Renal cortical epithelial cell (primary cell): ENCODE data around the gene LYST. TPM values are rescaled to one million over a fixed set of nuclear protein-coding genes. Genes with fewer than 3 reads are reported as not detected.
"Not testable (repeated sequence)": the region's sequence is repeated elsewhere in the genome, so short reads cannot be mapped to it uniquely, and the experiment has no call there.

ENCODE experiments used
- DNase-seq: peaks from one replicate; pipeline ENCODE4 v3.0.0-alpha.2; 2011; ENCODE audit warnings: low read depth
- total RNA-seq: library from RNA; depleted of rRNA; stranded (reverse); fragments of >200 nt; gene quantifications from 2 replicates; pipeline ENCODE4 v1.2.3, GENCODE V29; 2014

Gene LYST
- total RNA-seq, result 12.0 and 23.6 TPM in 2 replicates

GRCh38 chr1:235866205-235866912 lies at the start of gene LYST:
LYST (minus strand) TSS chr1:235866906; CDS start chr1:235830417, 36,489 bp downstream.
- DNase-seq, result peak; percentile 36

- DNase-seq, result not testable (repeated sequence)
Measured at GRCh38 chr1:235915489-235915888, 48.8 kb upstream of the LYST start.

- no peak for DNase-seq
Measured at GRCh38 chr1:235913311-235913710, 46.6 kb upstream of the LYST start.

- DNase-seq, result no peak
Measured at GRCh38 chr1:235911876-235912275, 45.2 kb upstream of the LYST start.

GRCh38 chr1:235911300-235911662 lies 44.6 kb upstream of the LYST start:
- no peak for DNase-seq

- peak; percentile 98 for DNase-seq
Measured at GRCh38 chr1:235910357-235911299, 43.9 kb upstream of the LYST start.

- DNase-seq, result peak; percentile 99
Measured at GRCh38 chr1:235908742-235909520, 42.2 kb upstream of the LYST start.

- no peak for DNase-seq
Measured at GRCh38 chr1:235907897-235908240, 41.2 kb upstream of the LYST start.

GRCh38 chr1:235907187-235907896 lies 40.6 kb upstream of the LYST start:
- peak; percentile 70 for DNase-seq

- DNase-seq, result no peak
Measured at GRCh38 chr1:235906436-235906835, 39.7 kb upstream of the LYST start.

GRCh38 chr1:235903809-235904208 lies 37.1 kb upstream of the LYST start:
- not testable (repeated sequence) for DNase-seq

GRCh38 chr1:235902677-235903542 lies 36.2 kb upstream of the LYST start:
- peak; percentile 96 for DNase-seq

- DNase-seq, result no peak
Measured at GRCh38 chr1:235901461-235901860, 34.8 kb upstream of the LYST start.

GRCh38 chr1:235898126-235898525 lies 31.4 kb upstream of the LYST start:
- no peak for DNase-seq

- no peak for DNase-seq
Measured at GRCh38 chr1:235893840-235894239, 27.1 kb upstream of the LYST start.

GRCh38 chr1:235892734-235893413 lies 26.2 kb upstream of the LYST start:
- DNase-seq, result no peak

GRCh38 chr1:235892202-235892601 lies 25.5 kb upstream of the LYST start:
- no peak for DNase-seq

- DNase-seq, result no peak
Measured at GRCh38 chr1:235888119-235888643, 21.5 kb upstream of the LYST start.

- no peak for DNase-seq
Measured at GRCh38 chr1:235887676-235888075, 21.0 kb upstream of the LYST start.
